HG02763 (cell line): ENCODE measurements around the gene CFAP97D1.
"Not testable (repeated sequence)": the region's sequence is repeated elsewhere in the genome, so short reads cannot be mapped to it uniquely, and the experiment has no call there.

Experiments
- ATAC-seq: cut with Tn5 transposase; IDR thresholded peaks from one replicate; pipeline ENCODE4 v1.9.1; 2021; ENCODE audit warnings: mild to moderate bottlenecking, moderate library complexity; ENCODE audit not compliant: unreplicated experiment

CFAP97D1 gene

DNA sequence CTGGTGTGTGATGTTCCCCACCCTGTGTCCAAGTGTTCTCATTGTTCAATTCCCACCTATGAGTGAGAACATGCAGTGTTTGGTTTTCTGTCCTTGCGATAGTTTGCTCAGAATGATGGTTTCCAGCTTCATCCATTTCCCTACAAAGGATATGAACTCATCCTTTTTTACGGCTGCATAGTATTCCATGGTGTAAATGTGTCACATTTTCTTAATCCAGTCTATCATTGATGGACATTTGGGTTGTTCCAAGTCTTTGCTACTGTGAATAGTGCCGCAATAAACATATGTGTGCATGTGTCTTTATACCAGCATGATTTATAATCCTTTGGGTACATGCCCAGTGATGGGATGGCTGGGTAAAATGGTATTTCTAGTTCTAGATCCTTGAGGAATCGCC, 12.4 kb downstream of the CFAP97D1 start:
- ATAC-seq = not testable (repeated sequence)

DNA sequence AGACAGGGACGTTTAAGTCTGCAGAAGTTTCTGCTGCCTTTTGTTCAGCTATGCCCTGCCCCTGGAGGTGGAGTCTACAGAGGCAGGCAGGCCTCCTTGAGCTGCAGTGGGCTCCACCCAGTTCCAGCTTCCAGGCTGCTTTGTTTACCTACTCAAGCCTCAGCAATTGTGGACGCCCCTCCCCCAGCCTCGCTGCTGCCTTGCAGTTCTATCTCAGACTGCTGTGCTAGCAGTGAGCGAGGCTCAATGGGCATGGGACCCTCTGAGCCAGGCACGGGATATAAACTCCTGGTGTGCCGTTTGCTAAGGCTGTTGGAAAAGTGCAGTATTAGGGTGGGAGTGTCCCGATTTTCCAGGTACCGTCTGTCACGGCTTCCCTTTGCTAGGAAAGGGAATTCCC, 17.8 kb downstream of the CFAP97D1 start:
- ATAC-seq = not testable (repeated sequence)

DNA sequence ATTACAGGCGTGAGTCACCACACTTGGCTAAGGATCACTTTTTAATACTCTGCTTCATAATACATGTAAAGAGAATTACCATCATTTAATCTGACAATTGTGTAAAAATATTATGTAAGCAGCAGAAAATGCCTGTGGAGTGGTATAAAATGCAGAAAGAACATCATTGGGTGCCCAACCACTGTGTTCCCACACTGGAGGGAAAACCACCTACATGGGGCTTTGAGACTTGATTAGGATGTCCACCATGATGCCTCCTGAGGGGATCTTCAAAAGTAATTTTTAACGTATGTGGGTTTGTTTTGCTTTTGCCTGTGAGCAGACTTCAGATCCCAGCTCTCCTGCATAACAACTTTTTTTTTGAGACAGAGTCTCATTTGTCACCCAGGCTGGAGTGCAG, 18.8 kb downstream of the CFAP97D1 start:
- ATAC-seq = no peak

DNA sequence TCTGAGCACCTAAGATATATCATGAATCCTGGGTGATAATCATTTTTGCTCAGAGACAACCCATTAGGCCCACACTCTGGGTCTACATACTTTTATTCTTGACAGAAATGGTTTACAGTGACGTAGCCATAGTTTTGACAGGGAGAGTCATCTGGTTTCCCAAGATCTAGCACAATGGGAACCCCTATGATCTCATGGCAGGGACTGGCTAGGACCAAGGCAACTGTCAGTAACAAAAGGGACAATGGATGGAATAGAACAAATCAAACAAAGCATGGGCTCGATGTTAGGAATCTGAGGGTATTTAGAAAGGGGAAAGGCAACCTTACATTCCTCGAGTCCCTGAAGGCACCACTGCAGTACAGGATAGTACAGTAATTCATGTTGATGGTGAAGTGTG, 20.5 kb downstream of the CFAP97D1 start:
- ATAC-seq = no peak

DNA sequence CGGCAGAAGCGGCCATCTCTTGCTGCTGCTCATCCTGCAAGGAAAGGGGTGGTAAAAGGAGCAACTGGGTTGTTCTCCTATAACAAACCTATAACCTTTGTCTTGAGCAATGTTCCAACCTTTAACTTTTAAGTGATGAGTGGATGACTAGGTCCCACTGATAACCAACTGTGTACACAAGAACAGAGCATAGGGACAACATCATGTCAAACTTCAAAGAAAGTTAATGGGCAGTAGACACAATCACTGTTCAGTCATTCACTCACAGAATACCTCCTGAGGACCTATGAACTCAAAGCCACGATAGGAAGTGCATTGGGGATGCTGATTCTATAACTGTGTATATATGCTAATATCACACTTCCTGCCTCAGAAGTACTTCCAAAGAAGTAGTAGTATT, 21.6 kb downstream of the CFAP97D1 start:
- no peak for ATAC-seq

DNA sequence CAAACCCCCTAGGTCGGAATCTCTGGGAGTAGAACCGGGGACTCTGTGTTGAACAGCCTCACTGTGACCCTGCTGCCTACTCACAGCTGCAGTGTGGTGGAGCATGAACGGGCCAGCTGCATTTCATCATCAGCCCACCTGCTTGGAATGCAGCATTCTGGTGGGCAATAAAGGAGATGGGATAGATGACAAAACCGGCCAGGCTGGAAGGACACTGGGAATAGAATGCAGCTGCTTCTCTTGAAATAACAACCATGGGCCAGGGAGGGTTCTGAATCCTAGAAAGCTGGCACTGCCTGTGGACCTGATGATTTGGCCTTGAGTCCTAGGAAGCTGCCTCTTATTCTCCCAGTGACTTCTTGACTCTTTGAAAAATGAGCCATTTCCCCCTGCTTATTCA, 23.5 kb downstream of the CFAP97D1 start:
- ATAC-seq = no peak

DNA sequence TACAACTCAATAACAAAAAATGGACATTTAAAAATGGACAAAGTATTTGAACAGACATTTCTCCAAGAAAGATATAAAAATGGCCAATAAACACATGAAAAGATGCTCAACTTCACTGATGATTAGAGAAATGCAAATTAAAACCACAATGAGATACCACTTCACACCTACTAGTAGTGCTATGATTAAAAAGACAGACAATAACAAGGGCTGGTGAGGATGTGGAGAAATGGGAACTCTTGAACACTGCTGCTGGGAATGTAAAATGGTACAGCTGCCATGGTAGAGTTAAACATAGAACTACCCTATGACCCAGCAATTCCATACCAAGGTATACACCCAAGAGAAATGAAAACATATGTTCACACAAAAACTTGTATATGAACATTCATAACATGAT, 24.9 kb downstream of the CFAP97D1 start:
- no peak for ATAC-seq

DNA sequence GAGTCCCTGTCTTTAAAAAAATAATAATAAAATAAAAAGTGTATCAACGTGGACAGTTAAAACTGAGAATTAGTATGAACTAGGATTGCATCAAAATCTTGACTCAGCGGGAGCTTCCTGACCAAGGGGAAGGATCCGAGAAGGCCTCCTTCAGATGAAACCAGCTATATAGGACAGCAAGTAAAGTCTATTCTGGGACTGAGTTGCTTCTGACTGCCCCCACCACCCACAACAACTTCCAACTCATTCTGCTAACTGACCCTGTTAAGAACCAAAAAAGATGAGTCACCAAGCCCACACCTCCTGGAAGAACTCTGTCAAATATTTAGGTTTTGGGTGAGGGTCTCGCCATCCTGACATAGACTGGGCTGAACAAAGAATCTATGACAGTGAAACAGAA, 27.8 kb downstream of the CFAP97D1 start:
- no peak for ATAC-seq

DNA sequence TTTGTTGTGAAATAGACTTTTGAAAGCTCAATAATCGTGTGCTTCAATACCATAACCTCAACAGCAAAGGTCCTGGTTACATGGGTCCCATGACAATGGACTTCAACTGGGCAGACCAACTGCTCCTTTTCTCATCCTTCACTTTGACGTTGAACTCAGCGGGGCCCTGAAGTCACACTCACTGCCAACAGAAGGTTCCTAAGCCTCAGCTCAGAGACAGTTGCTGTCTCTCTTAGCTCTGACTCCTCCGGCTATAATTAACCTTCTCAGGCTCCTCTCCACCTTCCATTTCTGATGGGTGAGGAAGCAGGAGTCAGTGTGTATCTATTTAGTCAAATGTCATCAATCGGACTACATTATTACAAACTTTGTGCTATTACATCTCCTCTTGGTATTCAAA, 28.9 kb downstream of the CFAP97D1 start:
- ATAC-seq = no peak

DNA sequence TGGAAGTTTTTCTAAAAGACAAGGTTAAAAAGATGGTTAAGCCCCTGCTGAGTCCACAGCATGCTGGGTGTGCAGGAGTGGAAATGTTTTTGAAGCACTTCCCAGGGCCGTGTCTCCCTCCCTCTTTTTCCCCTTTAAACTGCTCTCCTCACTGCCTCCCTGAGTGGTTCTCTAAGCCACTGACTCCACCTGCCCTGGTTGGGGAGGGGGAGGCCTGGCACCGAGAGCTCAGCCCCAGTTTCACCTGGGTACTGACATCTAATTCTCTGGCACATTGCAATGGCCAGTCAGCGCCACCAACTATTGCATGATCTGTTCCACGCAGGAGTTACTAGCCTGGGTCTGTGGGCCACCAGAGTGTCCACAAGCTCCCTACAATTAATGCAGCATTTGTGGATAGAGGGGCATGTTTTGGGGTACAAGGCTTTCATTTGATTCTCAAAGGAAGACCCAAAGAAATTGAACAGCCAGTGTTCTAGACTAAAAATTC, 30.0 kb downstream of the CFAP97D1 start:
- ATAC-seq = no peak

DNA sequence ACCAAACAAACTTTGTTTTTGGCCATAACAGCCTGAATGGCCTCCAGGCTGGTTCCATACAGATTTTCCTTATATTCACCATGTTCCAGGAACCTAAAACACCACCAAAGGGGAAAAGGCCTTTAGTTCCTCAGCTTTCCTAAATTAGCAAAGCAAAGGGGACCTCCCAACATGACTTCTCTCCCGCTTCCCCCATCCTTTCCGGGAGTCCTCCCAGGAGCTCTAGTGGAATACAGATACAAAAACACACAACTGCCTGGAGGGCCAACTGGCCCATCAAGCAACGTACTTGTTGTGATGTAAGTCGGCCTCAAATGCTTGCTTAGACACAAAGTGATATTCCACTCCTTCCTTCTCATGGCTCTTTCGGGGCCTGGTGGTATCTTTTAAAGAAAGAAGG, 30.6 kb downstream of the CFAP97D1 start:
- ATAC-seq = no peak

DNA sequence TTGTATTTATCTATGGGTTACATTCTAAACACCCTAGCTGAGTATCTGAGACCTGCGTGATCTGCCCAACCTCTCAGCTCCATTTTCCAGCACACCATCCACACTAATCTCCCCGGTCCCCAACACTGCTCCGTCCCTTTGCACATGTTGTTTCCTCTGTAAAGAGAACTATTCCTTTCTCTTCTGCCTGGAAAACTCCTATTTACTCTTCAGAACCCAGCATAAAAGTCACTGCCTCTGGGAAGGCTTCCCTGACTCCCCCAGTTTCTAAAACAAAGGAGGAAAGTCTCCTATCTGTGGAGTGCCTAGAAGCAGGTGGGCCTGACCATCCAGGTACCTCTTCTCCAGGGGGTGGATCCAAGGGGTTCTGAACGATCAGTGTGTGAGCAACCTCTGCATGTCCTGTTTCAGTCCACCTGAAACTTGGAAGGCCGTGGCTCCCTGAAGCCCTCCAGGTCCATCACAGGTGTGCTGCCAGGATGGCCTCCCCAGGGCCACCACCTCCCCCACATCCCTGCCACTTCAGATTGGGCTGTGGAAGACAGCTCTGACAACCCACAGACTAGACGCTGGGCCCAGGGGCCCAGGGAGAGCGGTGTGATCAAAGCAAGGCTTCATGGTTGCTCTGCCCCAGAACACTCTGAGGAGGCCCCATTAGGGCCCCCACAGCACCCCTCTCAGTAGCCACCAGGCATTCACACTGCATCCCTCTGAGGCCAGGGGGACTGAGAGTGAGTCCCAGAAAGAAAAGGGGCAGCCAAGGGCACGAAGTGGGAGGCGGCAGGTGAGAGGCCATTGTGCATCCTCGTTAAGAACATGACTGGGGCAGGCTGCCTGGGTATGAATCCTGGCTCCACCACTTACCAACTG, 32.4 kb downstream of the CFAP97D1 start:
- no peak for ATAC-seq

DNA sequence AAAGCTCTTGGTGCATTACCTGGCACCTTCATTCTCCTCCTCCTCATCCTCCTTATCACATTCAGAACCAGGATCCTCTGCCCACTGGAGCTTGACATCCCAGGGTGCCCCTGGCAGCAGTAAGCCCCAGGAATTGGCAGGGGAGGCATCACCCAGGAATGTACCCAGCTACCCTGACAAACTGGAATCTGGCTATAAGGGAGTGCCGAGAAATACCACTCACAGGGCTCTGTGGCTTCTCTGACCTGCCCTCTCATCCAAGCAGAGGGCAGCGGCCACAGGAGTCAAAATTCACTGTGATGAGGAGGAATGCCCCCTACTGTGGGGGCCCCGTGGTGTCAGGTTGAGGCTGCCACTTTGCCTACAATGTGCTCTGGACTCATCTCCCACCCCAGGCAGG, 33.2 kb downstream of the CFAP97D1 start:
- ATAC-seq = no peak

DNA sequence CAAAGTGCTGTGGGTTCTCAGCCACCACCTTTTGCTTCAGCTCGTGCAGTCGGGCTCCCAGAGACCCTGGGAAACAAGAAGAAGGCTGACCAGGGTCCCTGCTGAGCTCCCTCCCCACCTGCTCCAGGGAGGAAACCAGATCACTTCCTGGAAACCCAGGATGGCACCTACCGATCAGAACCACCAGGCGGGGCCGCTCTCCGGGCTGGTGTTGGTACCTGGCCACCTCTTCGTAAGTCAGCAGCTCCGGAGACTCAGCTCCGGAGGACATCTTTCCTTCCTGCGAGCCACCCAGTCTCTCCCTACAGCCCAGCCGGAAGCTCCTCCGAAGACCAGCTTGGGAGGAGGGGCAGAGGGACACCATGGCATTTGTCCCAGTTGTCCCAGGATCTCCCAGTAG, 33.8 kb downstream of the CFAP97D1 start:
- ATAC-seq = no peak

DNA sequence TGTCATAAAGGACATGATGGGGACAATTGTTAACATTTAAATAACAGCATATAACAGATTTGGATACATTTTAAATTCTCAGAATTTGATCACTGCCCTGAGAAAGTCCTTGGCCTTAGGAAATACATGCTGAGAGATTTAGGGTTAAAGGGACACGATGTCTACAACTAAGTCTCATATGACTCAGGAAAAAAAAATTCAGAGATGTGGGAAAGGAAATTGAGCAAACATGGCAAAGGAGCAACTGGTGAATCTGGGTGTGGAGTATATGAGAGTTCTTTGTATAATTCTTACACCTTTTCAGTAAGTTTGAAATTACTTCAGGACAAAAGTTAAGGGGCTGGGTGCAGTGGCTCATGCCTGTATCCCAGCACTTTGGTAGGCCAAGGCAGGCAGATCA, 34.5 kb downstream of the CFAP97D1 start:
- ATAC-seq = no peak

DNA sequence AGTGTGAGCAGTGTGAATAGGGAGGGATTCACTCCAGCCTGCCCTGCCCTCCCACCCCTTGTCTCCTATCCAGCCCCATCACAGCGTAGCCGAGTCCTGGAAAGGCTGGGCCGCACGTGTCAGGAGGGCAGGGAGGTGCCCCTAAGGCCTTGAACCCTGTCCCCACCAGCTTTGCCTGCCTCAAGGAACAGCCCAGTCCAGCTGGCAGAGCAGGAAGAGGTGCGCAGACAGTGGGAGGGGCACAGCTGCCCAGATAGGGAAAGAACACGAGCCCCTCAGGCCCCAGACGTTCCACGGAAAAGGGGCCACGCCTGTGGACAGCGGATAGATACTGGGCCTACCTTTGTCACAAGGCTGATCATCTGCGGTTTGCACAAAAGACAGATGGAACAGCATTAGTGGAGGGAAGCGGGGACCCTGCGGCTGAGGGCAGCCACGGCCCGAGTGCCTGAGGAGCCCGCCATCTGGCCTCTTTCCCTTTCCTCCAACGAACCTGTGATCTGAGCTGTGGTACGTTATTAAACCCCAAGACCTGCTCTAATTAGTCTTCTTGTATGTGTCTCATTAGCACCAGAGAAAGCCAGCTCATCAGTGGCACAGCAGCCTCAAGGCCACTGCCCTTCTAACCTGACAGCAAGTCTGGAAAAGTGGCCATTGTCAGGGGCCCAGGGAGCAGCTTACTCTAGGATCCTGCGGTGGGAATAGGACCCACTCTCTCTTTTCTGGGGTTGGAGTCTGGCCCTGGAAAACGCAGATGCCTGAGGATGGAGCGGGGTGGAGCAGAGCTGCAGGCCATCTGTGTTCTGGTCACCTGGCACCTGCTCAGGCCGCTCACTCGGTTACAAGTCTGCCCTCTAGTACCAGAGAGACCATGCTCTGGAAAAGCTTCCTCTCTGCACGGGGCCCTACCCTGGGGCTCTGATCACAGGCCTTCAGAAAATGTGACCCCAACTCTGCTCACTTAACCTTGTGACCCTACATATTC, 36.4 kb downstream of the CFAP97D1 start:
- no peak for ATAC-seq

DNA sequence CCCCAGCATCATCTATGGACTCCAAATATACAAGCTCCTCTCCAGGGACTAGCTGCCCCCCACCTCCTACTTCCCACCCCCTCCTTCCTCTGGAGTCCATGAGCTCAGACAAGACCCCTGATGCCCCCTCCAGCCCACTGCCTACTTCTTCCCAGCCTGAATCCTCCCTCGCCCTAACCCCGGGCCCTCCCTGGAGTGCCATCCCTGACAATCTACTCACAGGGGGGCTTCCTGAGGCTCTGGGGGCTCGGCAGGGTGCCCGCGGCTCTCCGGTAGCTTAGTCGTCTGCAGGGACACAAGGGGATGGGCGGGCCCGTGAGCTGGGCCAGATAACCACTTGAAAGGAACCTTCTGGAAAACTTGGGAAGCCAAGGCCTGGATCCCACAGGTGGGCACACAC, 37.6 kb downstream of the CFAP97D1 start:
- no peak for ATAC-seq

DNA sequence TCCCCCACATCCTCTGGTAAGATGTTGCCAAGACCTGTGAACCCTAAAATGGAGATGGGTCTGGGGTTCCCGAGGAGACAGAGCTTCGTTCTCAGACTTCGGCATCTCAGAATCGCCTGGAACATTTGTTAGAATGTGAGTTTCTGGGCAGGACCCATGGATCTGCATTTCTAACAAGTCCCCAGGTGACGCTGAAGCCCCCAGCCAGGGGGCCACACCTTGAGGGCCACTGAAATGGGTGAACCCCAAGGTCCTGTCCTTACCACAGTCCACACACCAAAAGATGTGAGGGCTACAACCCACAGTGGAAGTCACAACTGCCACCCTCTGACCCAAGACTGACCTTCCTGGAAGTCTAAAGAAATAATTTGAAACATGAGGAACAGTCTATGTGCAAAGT, 38.7 kb downstream of the CFAP97D1 start:
- ATAC-seq = no peak

DNA sequence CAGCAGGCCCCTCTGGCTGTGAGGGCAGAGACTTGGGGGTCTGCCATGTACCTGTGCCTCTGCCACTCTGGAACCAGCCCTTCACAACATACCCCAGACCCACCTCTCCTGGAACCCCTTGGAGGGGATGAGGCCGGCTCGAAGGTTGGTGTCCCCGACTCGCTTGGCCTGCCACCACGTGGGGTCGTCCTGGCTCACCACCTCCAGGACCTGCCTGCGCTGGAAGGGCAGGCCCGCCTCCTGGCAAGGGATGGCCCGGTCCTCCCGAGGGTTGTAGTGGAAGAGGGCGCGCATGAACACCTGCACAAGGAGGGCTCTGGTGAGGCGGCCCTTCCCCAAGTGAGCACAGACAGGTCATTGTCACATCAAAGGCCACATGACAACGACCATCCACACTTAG, 40.5 kb downstream of the CFAP97D1 start:
- ATAC-seq = no peak

DNA sequence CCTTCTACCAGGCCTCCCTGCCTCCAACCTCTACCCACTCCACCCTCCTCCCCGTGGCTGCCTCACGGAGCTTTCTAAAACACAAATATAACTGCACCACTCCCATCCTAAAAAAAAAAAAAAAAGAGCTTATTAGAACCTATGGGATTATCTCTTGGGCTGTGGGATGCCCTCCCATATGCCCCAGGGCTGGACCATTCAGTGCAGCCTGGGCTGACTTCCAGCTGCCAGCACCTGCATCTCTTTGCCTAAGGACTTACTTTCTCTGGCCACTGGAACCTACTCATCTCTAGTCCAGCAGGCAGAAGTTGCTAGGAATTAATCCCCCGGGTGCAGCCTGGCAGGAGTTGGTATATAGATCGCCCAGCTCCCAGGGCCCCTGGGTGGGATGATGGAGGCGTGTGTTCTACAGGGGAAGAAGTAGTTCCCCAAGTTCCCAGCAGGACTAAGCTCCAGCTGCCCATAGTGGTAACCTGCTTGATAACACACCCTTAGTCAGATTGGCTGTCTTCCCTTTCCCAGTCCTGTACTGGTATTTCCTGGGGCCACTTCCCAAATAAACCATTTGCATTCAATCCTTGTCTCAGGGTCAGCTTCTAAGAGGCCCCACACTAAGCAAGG, 42.4 kb downstream of the CFAP97D1 start:
- no peak for ATAC-seq

DNA sequence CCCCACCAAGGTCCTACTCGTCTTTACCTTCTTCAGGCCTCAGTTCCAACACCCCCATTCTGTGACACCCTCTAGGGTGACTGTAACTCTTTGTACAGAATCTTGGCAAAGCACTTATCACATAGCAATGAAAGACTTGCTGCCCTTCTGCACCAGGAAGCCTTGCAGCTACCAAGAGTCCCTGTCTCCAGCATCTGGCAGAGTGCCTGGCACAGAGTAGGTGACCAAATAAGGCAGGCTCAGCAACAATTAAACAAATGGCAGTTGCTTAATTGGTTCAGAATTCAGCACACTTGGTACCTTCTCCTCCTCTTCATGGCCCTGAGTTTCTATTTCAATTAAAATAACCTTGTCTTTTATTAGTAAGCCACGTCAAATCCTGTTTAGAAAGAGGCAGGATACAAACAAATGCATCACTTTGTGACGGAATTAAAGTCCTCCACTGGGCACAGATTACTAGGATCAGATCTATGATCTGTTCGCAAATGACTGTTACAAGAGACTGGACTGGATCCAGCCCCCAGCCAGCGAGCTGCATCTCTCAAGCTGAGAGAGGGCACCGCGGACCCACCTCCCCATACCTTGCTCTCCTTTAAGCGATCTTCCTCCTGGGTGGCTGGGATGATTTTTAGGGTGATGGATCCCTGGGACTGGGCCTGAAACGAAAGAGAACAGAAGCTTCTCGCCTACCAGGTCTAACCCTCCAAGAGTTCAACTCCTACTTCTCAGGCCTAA, 43.3 kb downstream of the CFAP97D1 start:
- no peak for ATAC-seq
